GM23338 (cell line): ENCODE results near the gene NCKAP1. TPM values are rescaled to one million over a fixed set of nuclear protein-coding genes. Genes with fewer than 3 reads are reported as not detected.

Experiments
- ATAC-seq: fragments of 200-7000 bp; cut with Tn5 transposase; 3 replicates; pipeline ENCODE4 v1.9.1; 2020
- DNase-seq: peaks from one replicate; pipeline ENCODE4 v3.0.0-alpha.2; 2015; ENCODE audit warnings: low spot score
- H2AFZ ChIP-seq: fragments of 200-600 bp; sonication (generic); 2 replicates; pipeline ENCODE4 v1.8.0; 2016; ENCODE audit warnings: antibody characterized with exemption, mild to moderate bottlenecking, moderate library complexity
- H3F3A ChIP-seq: fragments of 200-600 bp; sonication (generic); replicated peaks from 2 replicates; pipeline ENCODE4 v1.8.0; 2017; ENCODE audit warnings: antibody characterized with exemption, mixed run types, low read depth
- H3K27ac ChIP-seq: fragments of 200-600 bp; sonication (generic); 2 replicates; pipeline ENCODE4 v1.6.1; 2016; ENCODE audit warnings: low read depth
- H3K27me3 ChIP-seq: fragments of 200-600 bp; sonication (generic); 2 replicates; pipeline ENCODE4 v1.8.0; 2016; ENCODE audit warnings: mild to moderate bottlenecking, mixed run types, moderate library complexity; ENCODE audit not compliant: insufficient read depth
- H3K36me3 ChIP-seq: fragments of 200-600 bp; sonication (generic); 2 replicates; pipeline ENCODE4 v1.8.0; 2016; ENCODE audit warnings: mild to moderate bottlenecking; ENCODE audit not compliant: insufficient read depth
- H3K4me1 ChIP-seq: fragments of 200-600 bp; sonication (generic); 2 replicates; pipeline ENCODE4 v1.8.0; 2016; ENCODE audit warnings: mild to moderate bottlenecking, moderate library complexity; ENCODE audit not compliant: insufficient read depth
- H3K4me2 ChIP-seq: fragments of 200-600 bp; sonication (generic); 2 replicates; pipeline ENCODE4 v1.7.1; 2017; ENCODE audit warnings: mixed run types
- H3K4me3 ChIP-seq: fragments of 200-600 bp; sonication (generic); 2 replicates; pipeline ENCODE4 v1.6.1; 2016; ENCODE audit warnings: mixed run types
- H3K79me2 ChIP-seq: fragments of 200-600 bp; sonication (generic); replicated peaks from 2 replicates; pipeline ENCODE4 v1.8.0; 2017; ENCODE audit warnings: mild to moderate bottlenecking; ENCODE audit not compliant: insufficient read depth
- H3K9me2 ChIP-seq: fragments of 200-600 bp; sonication (generic); 2 replicates; pipeline ENCODE4 v1.8.0; 2017; ENCODE audit not compliant: insufficient read depth
- H4K20me1 ChIP-seq: fragments of 200-600 bp; sonication (generic); replicated peaks from 2 replicates; pipeline ENCODE4 v1.8.0; 2017; ENCODE audit warnings: mild to moderate bottlenecking; ENCODE audit not compliant: insufficient read depth
- H3K27ac Mint-ChIP-seq: 2 replicates; pipeline ENCODE4 v1.8.0; 2020; ENCODE audit warnings: inconsistent platforms, mild to moderate bottlenecking, moderate library complexity, mixed read lengths
- H3K27me3 Mint-ChIP-seq: 3 replicates; pipeline ENCODE4 v1.8.0; 2022; ENCODE audit warnings: low read depth, mild to moderate bottlenecking, moderate library complexity, mixed read lengths, inconsistent platforms; ENCODE audit not compliant: insufficient read depth, poor library complexity
- H3K36me3 Mint-ChIP-seq: 3 replicates; pipeline ENCODE4 v1.8.0; 2021; ENCODE audit warnings: low read depth, mild to moderate bottlenecking, inconsistent platforms, moderate library complexity, mixed read lengths
- H3K4me1 Mint-ChIP-seq: 3 replicates; pipeline ENCODE4 v1.8.0; 2020; ENCODE audit warnings: mild to moderate bottlenecking, inconsistent platforms, mixed read lengths
- H3K4me3 Mint-ChIP-seq: 3 replicates; pipeline ENCODE4 v1.8.0; 2021; ENCODE audit warnings: moderate library complexity, mild to moderate bottlenecking, inconsistent platforms, mixed read lengths
- H3K9me3 Mint-ChIP-seq: 3 replicates; pipeline ENCODE4 v1.8.0; 2020; ENCODE audit warnings: moderate library complexity, mild to moderate bottlenecking, inconsistent platforms, mixed read lengths
- CTCF ChIP-seq, 2 experiments: fragments of 200-600 bp in 1 of 2; sonication (generic) in 1 of 2; conservative IDR thresholded peaks; 2 replicates each; pipeline versions ENCODE4 v1.5.1 to v1.6.1; 2016 to 2017; ENCODE audit warnings: antibody characterized with exemption in 2 of 2, low read depth in 2 of 2, mild to moderate bottlenecking in 2 of 2, moderate library complexity in 1 of 2
- ETS1 ChIP-seq: IDR thresholded peaks from 2 replicates; pipeline ENCODE4 v1.6.1; 2016; ENCODE audit warnings: antibody characterized with exemption
- EZH2 ChIP-seq: fragments of 200-600 bp; sonication (generic); IDR thresholded peaks from one replicate; pipeline ENCODE4 v1.8.0; 2017; ENCODE audit warnings: antibody characterized with exemption, mild to moderate bottlenecking, low read depth; ENCODE audit not compliant: unreplicated experiment
- EZH2phosphoT487 ChIP-seq: fragments of 200-600 bp; sonication (generic); IDR thresholded peaks from one replicate; pipeline ENCODE4 v1.8.1; 2018; ENCODE audit warnings: antibody characterized with exemption; ENCODE audit not compliant: unreplicated experiment
- JUNB ChIP-seq: IDR thresholded peaks from one replicate; pipeline ENCODE4 v1.6.1; 2016; ENCODE audit warnings: antibody characterized with exemption; ENCODE audit not compliant: unreplicated experiment
- NANOG ChIP-seq: IDR thresholded peaks from 2 replicates; pipeline ENCODE4 v1.6.1; 2016; ENCODE audit warnings: antibody characterized with exemption, borderline replicate concordance
- POLR2AphosphoS5 ChIP-seq: IDR thresholded peaks from 2 replicates; pipeline ENCODE4 v1.6.1; 2016; ENCODE audit warnings: antibody characterized with exemption, low read depth
- STAT1 ChIP-seq: IDR thresholded peaks from one replicate; pipeline ENCODE4 v1.6.1; 2016; ENCODE audit warnings: antibody characterized with exemption; ENCODE audit not compliant: unreplicated experiment
- ZNF331 ChIP-seq: fragments of 250-450 bp; sonication (Bioruptor Pico); IDR thresholded peaks from 2 replicates; pipeline ENCODE4 v1.5.0; 2020; ENCODE audit warnings: low read depth, mild to moderate bottlenecking, moderate library complexity
- ZNF462 ChIP-seq: fragments of 250-450 bp; sonication (Bioruptor Pico); IDR thresholded peaks from 2 replicates; pipeline ENCODE4 v1.5.0; 2020; ENCODE audit warnings: mild to moderate bottlenecking, moderate library complexity
- polyA plus RNA-seq: library from polyadenylated mRNA; unstranded; fragments of >200 nt; fragmentation: Nextera tagmentation; extraction: Ambion mirVana; gene quantifications from 2 replicates; pipeline ENCODE4 v1.2.1, GENCODE V29; 2016
- total RNA-seq: library from RNA; depleted of rRNA; stranded (reverse); fragments of >200 nt; shearing (Covaris generic); gene quantifications from 2 replicates; pipeline ENCODE4 v1.2.3, GENCODE V29; 2014

NCKAP1 gene
- total and polyA plus RNA-seq, 2 experiments from 2014 or later, result 53.8 to 157 TPM

- no peak for TF ChIP-seq ZNF462
- TF ChIP-seq ZNF331 (CRISPR knock-in tag), result no peak
- TF ChIP-seq JUNB, result no peak
- TF ChIP-seq POLR2AphosphoS5, result no peak
- TF ChIP-seq CTCF (conservative IDR thresholded peaks at IDR 0.05; ENCODE audit: low read depth in 2 of 2), result no peak
- no peak for TF ChIP-seq NANOG
- no peak for TF ChIP-seq STAT1
- no peak for TF ChIP-seq ETS1
- no peak for TF ChIP-seq EZH2
- TF ChIP-seq EZH2phosphoT487, result no peak
- H3K36me3 Mint-ChIP-seq, result peaks cover 11% of the 10 kb centered on the region
- no peaks in the 10 kb centered on the region for H3K9me3 Mint-ChIP-seq
- H3K4me3 Mint-ChIP-seq, result no peak overlapping the region
- ATAC-seq (no peak), DNase-seq (no peak)
- no peak overlapping the region for H3K27ac ChIP-seq
- H2AFZ ChIP-seq, result no peak overlapping the region
- H3K27me3 ChIP-seq, result no peaks in the 10 kb centered on the region
- no peak overlapping the region for H3K4me2 ChIP-seq
- H4K20me1 ChIP-seq, result peaks cover 71% of the 10 kb centered on the region
- no peak overlapping the region for H3K27ac Mint-ChIP-seq
- no peaks in the 10 kb centered on the region for H3F3A ChIP-seq
- H3K4me3 ChIP-seq, result no peak overlapping the region
- no peaks in the 10 kb centered on the region for H3K27me3 Mint-ChIP-seq
- H3K79me2 ChIP-seq, result peaks cover 100% of the 10 kb centered on the region
- H3K9me2 ChIP-seq, result no peaks in the 10 kb centered on the region
- peaks cover 30% of the 10 kb centered on the region for H3K4me1 Mint-ChIP-seq
- no peaks in the 10 kb centered on the region; the same call in 1 of the 2 replicates for H3K36me3 ChIP-seq
- peaks cover 38% of the 10 kb centered on the region; the same call in 1 of the 2 replicates for H3K4me1 ChIP-seq
These were observed 10.8 kb downstream of the NCKAP1 start for GRCh38 chr2:183027443-183027842.
